ENCODE data around the gene PRDX6. TPM values are rescaled to one million over a fixed set of nuclear protein-coding genes. Genes with fewer than 3 reads are reported as not detected.

PRDX6 gene
- total and polyA plus RNA-seq, 2 donors (not counting 1 experiment from before 2014, with no cell fraction given): 51.6 to 85.2 TPM

DNA sequence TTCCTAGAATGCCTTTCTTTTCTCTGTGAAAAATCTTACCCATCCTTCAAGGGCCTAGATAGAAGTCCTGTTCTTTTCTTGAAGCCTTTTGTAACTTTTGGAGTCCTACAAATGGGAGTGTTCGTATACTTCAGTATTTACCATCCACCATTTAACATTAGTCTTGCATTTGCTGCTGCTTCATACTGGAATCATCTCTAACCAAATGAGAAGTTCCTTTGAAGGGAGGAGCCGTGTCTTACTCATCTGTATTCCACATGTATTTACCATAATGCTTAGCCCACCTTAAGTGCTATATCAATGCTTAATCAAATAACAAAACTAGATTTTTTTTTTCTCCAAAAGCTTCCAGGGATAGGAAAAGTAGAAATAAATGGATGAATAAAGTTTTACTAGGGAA, 7.1 kb downstream of the PRDX6 start:
- no peaks in the 10 kb centered on the region for H3K27me3 ChIP-seq (replicated peaks in 1 of 4; ENCODE audit: control extremely low read depth in 1 of 4, control insufficient read depth in 3 of 4, insufficient read depth in 4 of 4, low read length in 3 of 4)
- Mint-ChIP-seq H3K27ac (no peak overlapping the region), H3K4me3 (no peak overlapping the region), H3K4me1 (peaks cover 6% of the 10 kb centered on the region), H3K27me3 (no peaks in the 10 kb centered on the region), H3K9me3 (ENCODE audit: insufficient read depth) (no peaks in the 10 kb centered on the region)
- intact Hi-C loops (cut with micrococcal nuclease): no loop called here
- no CpG with 5 or more reads among the region's 2 CpGs for WGBS (ENCODE audit: insufficient coverage)
- no peaks in the 10 kb centered on the region for H4K20me1 ChIP-seq (ENCODE audit: control insufficient read depth, insufficient read depth, low read length, poor library complexity, severe bottlenecking)
- DNase-seq (no peak), ATAC-seq (ENCODE audit: low read depth) (no peak)
- H3K9me3 ChIP-seq (ENCODE audit: control extremely low read depth in 1 of 3, control insufficient read depth in 2 of 3, insufficient read depth in 1 of 3, low read length in 2 of 3): no peaks in the 10 kb centered on the region
- no peaks in the 10 kb centered on the region for H3K79me2 ChIP-seq (ENCODE audit: control insufficient read depth, insufficient read depth, low read length)
- no peak overlapping the region for H3K9ac ChIP-seq (ENCODE audit: low read length)
- CTCF ChIA-PET: no interaction called here
- no peak overlapping the region for H3K4me2 ChIP-seq (replicated peaks; ENCODE audit: low read depth, low read length, poor library complexity, severe bottlenecking)
- H2AFZ ChIP-seq (ENCODE audit: insufficient read depth, low read depth, low read length, poor library complexity, severe bottlenecking): no peak overlapping the region
- TF ChIP-seq, protein P1, sequence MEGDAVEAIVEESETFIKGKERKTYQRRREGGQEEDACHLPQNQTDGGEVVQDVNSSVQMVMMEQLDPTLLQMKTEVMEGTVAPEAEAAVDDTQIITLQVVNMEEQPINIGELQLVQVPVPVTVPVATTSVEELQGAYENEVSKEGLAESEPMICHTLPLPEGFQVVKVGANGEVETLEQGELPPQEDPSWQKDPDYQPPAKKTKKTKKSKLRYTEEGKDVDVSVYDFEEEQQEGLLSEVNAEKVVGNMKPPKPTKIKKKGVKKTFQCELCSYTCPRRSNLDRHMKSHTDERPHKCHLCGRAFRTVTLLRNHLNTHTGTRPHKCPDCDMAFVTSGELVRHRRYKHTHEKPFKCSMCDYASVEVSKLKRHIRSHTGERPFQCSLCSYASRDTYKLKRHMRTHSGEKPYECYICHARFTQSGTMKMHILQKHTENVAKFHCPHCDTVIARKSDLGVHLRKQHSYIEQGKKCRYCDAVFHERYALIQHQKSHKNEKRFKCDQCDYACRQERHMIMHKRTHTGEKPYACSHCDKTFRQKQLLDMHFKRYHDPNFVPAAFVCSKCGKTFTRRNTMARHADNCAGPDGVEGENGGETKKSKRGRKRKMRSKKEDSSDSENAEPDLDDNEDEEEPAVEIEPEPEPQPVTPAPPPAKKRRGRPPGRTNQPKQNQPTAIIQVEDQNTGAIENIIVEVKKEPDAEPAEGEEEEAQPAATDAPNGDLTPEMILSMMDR (IDR thresholded peaks at IDR 0.05): no peak
- TF ChIP-seq EZH2 (IDR thresholded peaks at IDR 0.05; ENCODE audit: borderline replicate concordance, insufficient read depth, low read depth, low read length, poor library complexity, severe bottlenecking): no peak
- no peak overlapping the region for H3K4me3 ChIP-seq (ENCODE audit: control extremely low read depth in 1 of 5, extremely low read depth in 1 of 5, insufficient read depth in 1 of 5, low read depth in 2 of 5, low read length in 4 of 5)
- peaks cover 6 to 71% of the 10 kb centered on the region in 2 experiments for H3K36me3 ChIP-seq (replicated peaks in 1 of 2; ENCODE audit: control extremely low read depth in 1 of 2, control insufficient read depth in 1 of 2, extremely low read depth in 1 of 2, insufficient read depth in 2 of 2, low read length in 1 of 2)
- POLR2A ChIA-PET: no interaction called here
- H3K27ac ChIP-seq (ENCODE audit: low read length in 2 of 2): no peak overlapping the region
- no peaks in the 10 kb centered on the region for H3K4me1 ChIP-seq (ENCODE audit: control insufficient read depth in 2 of 2, insufficient read depth in 2 of 2, low read length in 2 of 2)

DNA sequence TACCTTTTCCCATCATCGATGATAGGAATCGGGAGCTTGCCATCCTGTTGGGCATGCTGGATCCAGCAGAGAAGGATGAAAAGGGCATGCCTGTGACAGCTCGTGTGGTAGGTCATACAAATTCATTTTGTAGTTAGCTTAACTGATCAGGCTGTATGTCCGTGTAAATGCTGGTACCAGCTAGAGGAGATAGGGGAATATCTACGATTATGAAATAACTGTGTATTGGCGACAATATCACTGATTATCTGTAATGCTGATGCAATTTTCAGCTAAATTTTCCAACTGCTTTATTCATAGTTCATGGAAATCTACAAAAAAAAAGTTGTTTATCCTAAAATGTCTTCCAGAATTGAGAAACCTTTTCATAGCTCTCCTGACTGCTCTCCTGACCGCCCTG, 8.3 kb downstream of the PRDX6 start:
- TF ChIP-seq EZH2 (IDR thresholded peaks at IDR 0.05; ENCODE audit: borderline replicate concordance, insufficient read depth, low read depth, low read length, poor library complexity, severe bottlenecking): no peak
- TF ChIP-seq, protein P1 (IDR thresholded peaks at IDR 0.05): no peak
- ChIA-PET CTCF (interaction anchor here (0.7 to 1.5 kb wide), 2 partner anchors 56 to 777 kb away, joined by 3 read pairs; no protein-coding TSS in a partner anchor), POLR2A (no interaction called here)
- DNase-seq: no peak
- Histone ChIP-seq H3K4me2 (replicated peaks; ENCODE audit: low read depth, low read length, poor library complexity, severe bottlenecking) (no peak overlapping the region), H3K79me2 (ENCODE audit: control insufficient read depth, insufficient read depth, low read length) (no peaks in the 10 kb centered on the region), H3K9ac (ENCODE audit: low read length) (no peak overlapping the region), H3K9me3 (ENCODE audit: control extremely low read depth in 1 of 3, control insufficient read depth in 2 of 3, insufficient read depth in 1 of 3, low read length in 2 of 3) (no peaks in the 10 kb centered on the region), H3K36me3 (replicated peaks in 1 of 2; ENCODE audit: control extremely low read depth in 1 of 2, control insufficient read depth in 1 of 2, extremely low read depth in 1 of 2, insufficient read depth in 2 of 2, low read length in 1 of 2) (peaks cover 6 to 72% of the 10 kb centered on the region in 2 experiments), H3K27me3 (replicated peaks in 1 of 4; ENCODE audit: control extremely low read depth in 1 of 4, control insufficient read depth in 3 of 4, insufficient read depth in 4 of 4, low read length in 3 of 4) (no peaks in the 10 kb centered on the region), H3K27ac (ENCODE audit: low read length in 2 of 2) (no peak overlapping the region), H2AFZ (ENCODE audit: insufficient read depth, low read depth, low read length, poor library complexity, severe bottlenecking) (no peak overlapping the region), H4K20me1 (ENCODE audit: control insufficient read depth, insufficient read depth, low read length, poor library complexity, severe bottlenecking) (no peaks in the 10 kb centered on the region), H3K4me1 (ENCODE audit: control insufficient read depth in 2 of 2, insufficient read depth in 2 of 2, low read length in 2 of 2) (no peaks in the 10 kb centered on the region), H3K4me3 (ENCODE audit: control extremely low read depth in 1 of 5, extremely low read depth in 1 of 5, insufficient read depth in 1 of 5, low read depth in 2 of 5, low read length in 4 of 5) (no peak overlapping the region)
- WGBS (ENCODE audit: insufficient coverage): 96% methylated on average over 4 of the region's 7 CpGs
- H3K27me3 Mint-ChIP-seq: no peaks in the 10 kb centered on the region
- ATAC-seq (ENCODE audit: low read depth): no peak
- no peak overlapping the region for H3K4me3 Mint-ChIP-seq
- H3K4me1 Mint-ChIP-seq: no peaks in the 10 kb centered on the region
- no peaks in the 10 kb centered on the region for H3K9me3 Mint-ChIP-seq (ENCODE audit: insufficient read depth)
- no peak overlapping the region for H3K27ac Mint-ChIP-seq
- intact Hi-C loops (cut with micrococcal nuclease): no loop called here
